Osteoblast (primary cell): ENCODE data around the gene CD300LG. TPM values are rescaled to one million over a fixed set of nuclear protein-coding genes. Genes with fewer than 3 reads are reported as not detected.
A peak's percentile ranks its signal among the peaks of the same experiment; 100 is the strongest.
"Not testable (repeated sequence)": the region's sequence is repeated elsewhere in the genome, so short reads cannot be mapped to it uniquely, and the experiment has no call there.

Source experiments
- DNase-seq: peaks from one replicate; pipeline ENCODE4 v3.0.0; 2011; ENCODE audit warnings: low spot score, mixed read lengths; ENCODE audit not compliant: insufficient read length; ENCODE audit errors: missing footprints
- H2AFZ ChIP-seq: 2 replicates; pipeline ENCODE4 v1.6.0; 2011; ENCODE audit warnings: mild to moderate bottlenecking, low read length
- H3K27ac ChIP-seq: 2 replicates; pipeline ENCODE4 v1.5.1; 2011; ENCODE audit warnings: mild to moderate bottlenecking, low read depth, low read length, moderate library complexity
- H3K27me3 ChIP-seq: 2 replicates; pipeline ENCODE4 v1.6.0; 2012; ENCODE audit warnings: mild to moderate bottlenecking, control low read depth, inconsistent platforms, low read length, moderate library complexity; ENCODE audit not compliant: insufficient read depth
- H3K36me3 ChIP-seq: 2 replicates; pipeline ENCODE4 v1.5.1; 2011; ENCODE audit warnings: mild to moderate bottlenecking, low read length, control low read depth, moderate library complexity; ENCODE audit not compliant: insufficient read depth
- H3K4me1 ChIP-seq: 2 replicates; pipeline ENCODE4 v1.5.1; 2011; ENCODE audit warnings: mild to moderate bottlenecking, low read length, control low read depth, moderate library complexity; ENCODE audit not compliant: insufficient read depth
- H3K4me2 ChIP-seq: 2 replicates; pipeline ENCODE4 v1.6.0; 2011; ENCODE audit warnings: mild to moderate bottlenecking, low read length; ENCODE audit not compliant: insufficient read depth
- H3K4me3 ChIP-seq: fragments of 200-600 bp; sonication (generic); 3 replicates; pipeline ENCODE4 v1.5.1; 2012; ENCODE audit warnings: mild to moderate bottlenecking, low read length, inconsistent platforms; ENCODE audit not compliant: insufficient read depth
- H3K79me2 ChIP-seq: 2 replicates; pipeline ENCODE4 v1.6.0; 2012; ENCODE audit warnings: mild to moderate bottlenecking, low read length, control low read depth, inconsistent platforms; ENCODE audit not compliant: insufficient read depth
- H3K9me3 ChIP-seq: 2 replicates; pipeline ENCODE4 v1.5.1; 2011; ENCODE audit warnings: low read depth, low read length, control low read depth
- H4K20me1 ChIP-seq: 2 replicates; pipeline ENCODE4 v1.6.0; 2012; ENCODE audit warnings: mild to moderate bottlenecking, low read length, control low read depth; ENCODE audit not compliant: insufficient read depth
- total RNA-seq: library from RNA; depleted of rRNA; stranded (reverse); fragments of >200 nt; gene quantifications from 2 replicates; pipeline ENCODE4 v1.2.3, GENCODE V29; 2012
- TF ChIP-seq, protein P1 (sequence below): IDR thresholded peaks from 2 replicates; pipeline ENCODE4 v1.5.1; 2011; ENCODE audit warnings: mild to moderate bottlenecking, low read depth, low read length, moderate library complexity; ENCODE audit errors: extremely low read depth

Gene CD300LG
- total RNA-seq, 1 donor: not detected

DNA sequence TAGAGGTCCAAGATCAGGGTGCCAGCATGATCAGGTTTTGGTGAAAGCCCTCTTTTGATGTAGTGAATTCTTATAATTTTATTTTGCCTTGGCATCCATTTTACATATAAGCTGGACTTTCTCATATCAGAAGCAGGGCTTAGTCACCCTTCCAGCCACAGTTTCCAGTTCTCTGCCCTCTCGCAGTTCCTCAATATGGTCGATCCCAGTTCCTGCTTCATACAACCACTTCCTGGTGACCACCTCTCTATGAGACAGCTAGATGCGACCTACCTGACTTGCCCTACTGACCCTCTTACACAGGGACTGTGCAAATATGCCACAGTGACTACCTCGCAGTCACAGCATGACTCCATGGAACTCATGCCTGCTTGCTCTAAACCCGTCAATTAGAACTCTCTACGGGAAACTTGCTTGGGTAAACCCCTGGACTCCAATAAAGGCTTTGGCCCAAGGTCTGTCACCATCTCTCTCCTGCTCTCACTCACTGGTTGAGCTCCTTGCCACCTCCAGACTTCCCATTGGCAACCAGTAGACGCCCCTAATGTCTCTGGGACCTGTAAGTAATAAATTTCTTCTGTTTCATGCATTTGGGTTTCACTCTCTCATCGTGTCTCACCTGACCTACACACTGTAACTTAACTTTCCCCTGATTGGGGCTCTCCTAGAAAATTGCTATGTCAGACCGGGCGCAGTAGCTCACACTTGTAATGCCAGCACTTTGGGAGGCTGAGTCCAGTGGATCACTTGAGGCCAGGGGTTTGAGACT is 21.4 kb downstream of the CD300LG start:
- DNase-seq: no peak
- Histone ChIP-seq H2AFZ (no peak overlapping the region), H3K9me3 (no peaks in the 10 kb centered on the region), H3K79me2 (no peaks in the 10 kb centered on the region), H3K27me3 (peaks cover 45% of the 10 kb centered on the region), H4K20me1 (no peaks in the 10 kb centered on the region), H3K27ac (no peak overlapping the region), H3K4me3 (no peak overlapping the region), H3K36me3 (no peaks in the 10 kb centered on the region), H3K4me1 (no peaks in the 10 kb centered on the region), H3K4me2 (no peak overlapping the region)
- TF ChIP-seq, protein P1, sequence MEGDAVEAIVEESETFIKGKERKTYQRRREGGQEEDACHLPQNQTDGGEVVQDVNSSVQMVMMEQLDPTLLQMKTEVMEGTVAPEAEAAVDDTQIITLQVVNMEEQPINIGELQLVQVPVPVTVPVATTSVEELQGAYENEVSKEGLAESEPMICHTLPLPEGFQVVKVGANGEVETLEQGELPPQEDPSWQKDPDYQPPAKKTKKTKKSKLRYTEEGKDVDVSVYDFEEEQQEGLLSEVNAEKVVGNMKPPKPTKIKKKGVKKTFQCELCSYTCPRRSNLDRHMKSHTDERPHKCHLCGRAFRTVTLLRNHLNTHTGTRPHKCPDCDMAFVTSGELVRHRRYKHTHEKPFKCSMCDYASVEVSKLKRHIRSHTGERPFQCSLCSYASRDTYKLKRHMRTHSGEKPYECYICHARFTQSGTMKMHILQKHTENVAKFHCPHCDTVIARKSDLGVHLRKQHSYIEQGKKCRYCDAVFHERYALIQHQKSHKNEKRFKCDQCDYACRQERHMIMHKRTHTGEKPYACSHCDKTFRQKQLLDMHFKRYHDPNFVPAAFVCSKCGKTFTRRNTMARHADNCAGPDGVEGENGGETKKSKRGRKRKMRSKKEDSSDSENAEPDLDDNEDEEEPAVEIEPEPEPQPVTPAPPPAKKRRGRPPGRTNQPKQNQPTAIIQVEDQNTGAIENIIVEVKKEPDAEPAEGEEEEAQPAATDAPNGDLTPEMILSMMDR: no peak

DNA sequence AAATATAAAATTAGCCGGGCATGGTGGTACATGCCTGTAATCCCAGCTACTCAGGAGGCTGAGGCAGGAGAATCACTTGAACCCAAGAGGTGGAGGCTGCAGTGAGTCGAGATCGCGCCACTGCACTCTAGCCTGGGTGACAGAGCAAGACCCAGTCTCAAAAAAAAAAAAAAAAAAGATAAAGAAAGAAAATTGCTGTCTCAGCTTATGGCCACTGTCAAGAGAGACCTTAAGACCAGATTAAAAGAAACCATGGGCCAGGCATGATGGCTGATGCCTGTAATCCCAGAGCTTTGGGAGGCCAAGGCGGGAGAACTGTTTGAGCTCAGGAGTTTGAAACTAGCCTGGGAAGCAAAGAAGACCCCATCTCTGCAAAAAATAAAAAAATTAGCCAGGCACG is 22.1 kb downstream of the CD300LG start:
- H3K27me3 ChIP-seq: peaks cover 39% of the 10 kb centered on the region
- DNase-seq, H2AFZ ChIP-seq, H3K4me2 ChIP-seq, H3K4me3 ChIP-seq, H3K36me3 ChIP-seq, H3K4me1 ChIP-seq, H3K27ac ChIP-seq, H3K79me2 ChIP-seq, H4K20me1 ChIP-seq, H3K9me3 ChIP-seq: not testable (repeated sequence)

DNA sequence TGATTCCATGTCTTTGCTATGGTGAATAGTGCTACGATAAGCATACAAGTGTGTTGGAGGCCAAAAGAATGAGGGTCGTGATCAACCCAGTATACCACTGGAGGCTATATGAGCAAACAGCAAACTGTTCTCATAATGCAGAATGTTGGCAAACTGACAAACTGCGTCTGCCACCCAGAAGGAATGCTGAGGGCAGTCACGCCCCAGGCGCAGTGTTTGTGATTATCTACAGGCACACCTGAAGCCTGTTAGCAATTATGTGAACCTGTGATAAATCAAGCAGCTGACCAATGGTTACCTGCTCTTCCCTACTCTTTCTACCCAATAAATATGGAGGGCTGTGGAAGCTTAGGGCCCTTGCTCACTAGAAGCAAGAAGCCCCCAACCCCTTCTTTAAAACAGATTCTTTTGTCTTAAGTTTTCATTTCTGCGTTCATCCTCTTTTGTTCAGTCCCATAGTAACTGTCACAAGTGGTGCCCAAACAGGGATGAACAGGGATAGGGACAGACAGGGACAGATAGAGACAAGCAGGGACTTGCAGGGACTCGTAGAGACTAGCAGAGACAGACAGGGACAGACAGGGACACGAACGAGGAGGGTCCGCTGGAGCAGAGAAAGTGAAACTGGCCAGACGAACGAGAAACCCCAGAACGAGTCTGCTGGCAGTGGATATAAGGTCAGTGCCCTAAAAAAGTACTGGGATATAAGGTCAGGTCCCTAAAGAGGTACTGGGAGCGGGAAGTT is 25.1 kb downstream of the CD300LG start:
- Histone ChIP-seq H3K9me3 (no peaks in the 10 kb centered on the region), H3K4me1 (no peaks in the 10 kb centered on the region), H3K27me3 (peaks cover 33% of the 10 kb centered on the region), H2AFZ (peak overlapping the region; percentile 77), H4K20me1 (no peaks in the 10 kb centered on the region), H3K36me3 (no peaks in the 10 kb centered on the region), H3K27ac (no peak overlapping the region), H3K4me3 (peak overlapping the region; percentile 64), H3K4me2 (peak overlapping the region; percentile 76), H3K79me2 (no peaks in the 10 kb centered on the region)
- TF ChIP-seq, protein P1: no peak
- no peak for DNase-seq

DNA sequence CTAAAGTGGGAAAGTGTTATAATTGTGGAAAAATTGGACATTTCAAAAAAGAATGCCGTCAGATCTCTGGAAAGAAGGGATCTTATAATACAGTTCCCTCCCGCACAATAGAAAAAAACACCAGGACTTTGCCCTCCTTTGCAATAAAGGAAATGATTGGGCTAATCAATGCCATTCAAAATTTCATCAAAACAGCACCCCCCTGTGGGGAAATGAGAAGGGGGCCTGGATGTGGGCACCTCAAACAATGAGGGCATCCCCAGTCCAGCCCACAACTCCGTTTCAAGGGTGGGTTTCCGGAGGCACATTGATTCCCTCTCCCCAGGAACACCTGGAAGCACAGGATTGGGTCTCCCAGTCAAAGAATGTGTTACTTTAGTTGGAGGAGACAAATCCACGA is 26.1 kb downstream of the CD300LG start:
- Histone ChIP-seq H3K27me3 (peaks cover 25% of the 10 kb centered on the region), H4K20me1 (no peaks in the 10 kb centered on the region), H3K36me3 (no peaks in the 10 kb centered on the region), H3K4me3 (no peak overlapping the region), H3K79me2 (no peaks in the 10 kb centered on the region), H2AFZ (no peak overlapping the region), H3K4me1 (no peaks in the 10 kb centered on the region), H3K9me3 (no peaks in the 10 kb centered on the region), H3K4me2 (no peak overlapping the region), H3K27ac (no peak overlapping the region)
- DNase-seq: no peak
- TF ChIP-seq, protein P1: no peak
